CD4-positive, alpha-beta T cell treated with Interleukin-4 for 1 hour (primary cell): ENCODE data around the gene PKP4.
"Not testable (repeated sequence)": the region's sequence is repeated elsewhere in the genome, so short reads cannot be mapped to it uniquely, and the experiment has no call there.

ENCODE experiments used
- DNase-seq, 2 donors: peaks; one replicate each; pipeline ENCODE4 v3.0.0-alpha.2; 2020 to 2022

The PKP4 gene

DNA sequence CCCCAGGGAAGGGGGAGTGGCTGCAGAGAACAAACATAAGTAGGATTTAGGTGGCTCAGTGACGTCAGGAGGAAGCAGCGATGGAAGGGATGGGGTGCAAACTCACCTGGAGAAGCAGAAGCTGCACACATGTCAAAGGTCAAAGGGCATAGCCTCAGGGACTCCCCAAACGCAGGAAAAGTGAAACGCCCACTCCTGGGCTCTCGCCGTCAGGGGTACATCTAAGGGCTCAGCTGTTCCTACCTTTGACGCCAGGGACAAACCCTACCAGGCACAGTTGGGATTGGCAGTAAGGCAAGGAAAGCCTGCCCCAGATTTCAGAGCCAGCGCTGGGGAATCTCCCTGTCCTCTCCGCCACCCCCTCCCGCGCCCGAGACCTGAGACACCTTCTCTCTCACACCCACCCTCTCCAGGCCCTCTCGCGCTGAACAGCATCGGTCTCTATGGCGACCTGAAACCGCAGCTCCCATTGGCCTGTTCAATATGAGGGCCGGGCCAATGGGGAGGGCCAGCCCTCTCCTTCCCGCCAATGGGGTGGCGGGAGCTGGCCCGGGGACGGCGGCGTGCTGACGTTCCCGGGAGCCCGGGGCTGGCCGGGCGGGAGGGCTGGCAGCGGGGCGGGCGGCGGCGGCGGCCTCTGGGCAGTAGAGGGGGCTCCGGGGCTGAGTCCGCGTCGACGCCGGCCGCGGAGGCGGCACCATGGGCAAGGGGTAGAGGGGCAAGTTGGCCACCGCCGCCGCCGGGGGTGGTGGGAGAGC is at the start of gene PKP4, which contains the start of gene CCDC148:
PKP4 (plus strand) TSS at position 644 of the 758 bp plus-strand sequence. CDS start 76,233 bp downstream, outside the sequence.
CCDC148 (minus strand) TSS at position 445 of the 758 bp plus-strand sequence; CDS start at position 131, 314 bp downstream.
- peak; percentile 92 to 93 for DNase-seq

DNA sequence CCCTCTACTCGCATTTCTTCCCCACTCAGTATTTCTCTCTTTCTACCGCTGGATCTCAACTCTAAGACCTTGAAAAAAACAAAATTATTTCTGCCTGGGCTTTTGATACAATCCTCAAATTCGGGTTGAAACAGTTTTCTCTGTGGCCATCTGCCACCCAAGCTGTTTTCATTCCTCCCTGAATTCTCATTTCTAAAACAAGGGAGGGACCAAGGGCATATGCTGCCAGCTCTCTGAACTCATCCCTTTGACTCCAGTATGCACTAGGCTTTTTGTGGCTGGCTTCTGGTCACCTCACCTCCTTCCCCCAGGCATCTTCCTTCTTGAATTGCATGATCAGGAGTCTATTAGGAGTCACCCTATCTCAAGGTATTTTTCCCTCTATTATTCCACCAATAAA is 49.7 kb upstream of the PKP4 start:
- no peak for DNase-seq

DNA sequence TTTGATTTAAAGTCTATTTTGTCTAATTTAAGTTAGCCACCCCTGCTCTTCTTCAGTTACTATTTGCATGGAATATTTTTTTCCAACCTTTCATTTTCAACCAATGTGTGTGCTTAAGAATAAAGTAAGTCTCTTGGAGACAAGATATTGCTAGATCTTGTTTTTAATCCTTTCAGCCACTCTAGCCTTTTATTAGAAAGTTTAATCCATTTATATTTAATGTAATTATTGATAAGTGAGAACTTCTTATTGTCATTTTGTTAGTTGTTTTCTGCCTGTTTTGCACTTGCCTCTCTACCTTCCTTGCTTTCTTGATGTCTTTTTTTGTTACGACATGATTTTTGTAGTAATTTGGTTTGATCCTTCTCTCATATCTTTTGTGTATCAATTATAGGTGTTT is 46.6 kb upstream of the PKP4 start:
- DNase-seq: no peak

DNA sequence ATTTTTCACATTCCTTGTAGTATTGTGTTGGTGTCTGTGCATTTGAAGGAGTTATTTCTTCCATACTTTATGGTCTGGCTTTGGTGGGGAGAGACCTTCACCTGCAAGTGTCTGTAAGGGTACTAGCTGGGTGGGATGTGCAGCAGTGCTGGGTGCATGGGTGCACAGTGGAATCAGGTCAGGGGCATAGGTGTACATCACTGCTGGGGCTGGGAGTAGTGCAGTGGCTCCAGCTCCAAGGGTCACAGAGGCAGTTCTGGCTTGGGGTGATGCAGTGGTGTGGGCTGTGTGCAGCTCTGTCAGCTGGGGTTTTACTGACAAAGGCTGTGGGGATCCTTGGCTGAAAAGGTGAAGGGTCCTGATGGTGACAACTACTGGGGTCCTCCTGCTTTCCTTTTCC is 45.0 kb upstream of the PKP4 start:
- DNase-seq: no peak

GRCh38 chr2:158412206-158412605 is 44.5 kb upstream of the PKP4 start:
- no peak for DNase-seq

DNA sequence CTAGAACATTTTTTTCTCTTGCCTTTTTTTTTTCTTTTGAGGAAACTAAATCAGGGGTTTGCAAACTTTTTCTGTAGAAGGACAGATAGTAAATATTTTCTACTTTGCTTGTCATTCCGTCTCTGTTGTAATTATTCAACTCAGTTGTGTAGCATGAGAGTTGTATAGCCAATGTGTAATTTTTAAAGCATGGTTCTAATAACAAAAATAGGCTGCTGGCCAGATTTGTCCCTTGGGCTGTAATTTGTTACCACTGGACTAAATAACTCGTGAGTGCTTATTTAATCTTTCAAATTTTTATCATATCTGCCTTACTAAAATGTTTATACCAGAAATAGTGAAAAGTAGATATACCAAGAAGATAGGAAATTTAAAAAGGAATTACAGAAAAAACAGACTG is 43.2 kb upstream of the PKP4 start:
- no peak for DNase-seq

GRCh38 chr2:158414538-158414937 is 42.2 kb upstream of the PKP4 start:
- no peak for DNase-seq

- DNase-seq: no peak
Measured at GRCh38 chr2:158432117-158432516, 24.6 kb upstream of the PKP4 start.

- not testable (repeated sequence) for DNase-seq
Measured at GRCh38 chr2:158433716-158434115, 23.0 kb upstream of the PKP4 start.

DNA sequence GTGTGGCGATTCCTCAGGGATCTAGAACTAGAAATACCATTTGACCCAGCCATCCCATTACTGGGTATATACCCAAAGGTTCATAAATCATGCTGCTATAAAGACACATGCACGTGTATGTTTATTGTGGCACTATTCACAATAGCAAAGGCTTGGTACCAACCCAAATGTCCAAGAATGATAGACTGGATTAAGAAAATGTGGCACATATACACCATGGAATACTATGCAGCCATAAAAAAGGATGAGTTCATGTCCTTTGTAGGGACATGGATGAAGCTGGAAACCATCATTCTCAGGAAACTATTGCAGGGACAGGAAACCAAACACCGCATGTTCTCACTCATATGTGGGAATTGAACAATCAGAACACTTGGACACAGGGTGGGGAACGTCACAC is 17.7 kb upstream of the PKP4 start:
- DNase-seq: not testable (repeated sequence)

DNA sequence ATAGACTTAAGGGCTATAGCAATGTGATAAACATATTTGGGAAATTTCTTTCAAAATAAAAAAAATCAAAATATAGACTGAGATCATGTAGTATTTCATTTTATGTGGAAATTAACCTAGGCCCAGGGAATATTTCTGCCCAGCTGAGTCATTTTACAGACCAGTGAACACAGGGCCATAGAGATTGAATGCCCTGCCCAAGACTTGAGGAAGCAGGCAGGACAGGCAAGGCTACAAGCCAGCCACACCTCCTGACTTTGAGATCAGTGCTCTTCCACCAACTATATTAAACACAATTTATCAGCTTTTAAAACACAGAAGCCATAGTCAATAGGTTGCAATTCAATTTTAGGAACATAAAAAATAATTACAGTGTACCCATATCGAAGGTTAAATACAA is 13.1 kb upstream of the PKP4 start:
- DNase-seq: no peak

- DNase-seq: peak; percentile 35 to 50
Measured at GRCh38 chr2:158457092-158457825, 507 bp downstream of the PKP4 start.

GRCh38 chr2:158457826-158458616 is 1.3 kb downstream of the PKP4 start:
- peak; percentile 50 to 66 for DNase-seq

- no peak for DNase-seq
Measured at GRCh38 chr2:158458617-158458920, 1.8 kb downstream of the PKP4 start.

GRCh38 chr2:158459161-158460003 is 2.6 kb downstream of the PKP4 start:
- DNase-seq: no peak

GRCh38 chr2:158460632-158461297 is 4.0 kb downstream of the PKP4 start:
- DNase-seq: no peak

GRCh38 chr2:158463496-158464095 is 6.8 kb downstream of the PKP4 start:
- DNase-seq: no peak

DNA sequence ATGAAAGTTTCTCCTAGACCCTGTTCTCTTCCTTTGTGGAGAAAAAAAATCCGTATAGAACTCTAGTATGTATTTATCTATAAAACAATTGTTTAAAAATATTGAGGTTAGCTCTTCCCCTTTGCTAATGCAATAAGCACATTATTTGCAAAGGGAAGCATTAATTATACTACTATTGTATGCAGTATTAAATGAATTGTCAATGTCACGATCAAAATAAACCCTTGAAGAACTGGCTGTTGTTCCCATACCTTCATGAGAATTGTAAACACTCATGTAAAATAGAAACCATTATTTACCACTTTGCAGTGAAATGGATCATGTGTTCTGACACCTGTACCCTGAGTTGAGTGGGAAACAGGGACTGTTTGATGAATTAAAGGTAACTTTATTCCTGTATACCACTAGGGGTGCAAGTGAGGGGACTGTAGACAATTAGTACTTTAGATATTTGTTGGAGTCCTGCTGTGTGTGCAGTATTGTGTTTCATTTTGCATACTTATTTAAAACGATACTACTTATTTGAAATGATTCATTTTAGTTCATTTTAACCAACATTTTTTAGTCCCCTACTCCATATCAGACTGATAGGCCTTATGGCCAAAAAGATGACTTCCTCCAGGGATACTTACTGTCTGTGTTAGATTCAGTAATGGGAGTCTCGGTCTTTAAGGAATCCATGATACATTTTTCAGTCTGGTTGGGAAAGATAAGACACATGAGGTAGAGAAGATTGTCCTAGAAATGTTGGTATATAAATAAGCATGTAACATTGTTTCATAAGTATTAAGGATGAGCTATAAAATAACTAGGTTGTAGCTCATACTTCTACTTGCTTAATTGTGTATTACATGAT is 7.9 kb downstream of the PKP4 start:
- peak in 1 of 2 donors; percentile 48 for DNase-seq

DNA sequence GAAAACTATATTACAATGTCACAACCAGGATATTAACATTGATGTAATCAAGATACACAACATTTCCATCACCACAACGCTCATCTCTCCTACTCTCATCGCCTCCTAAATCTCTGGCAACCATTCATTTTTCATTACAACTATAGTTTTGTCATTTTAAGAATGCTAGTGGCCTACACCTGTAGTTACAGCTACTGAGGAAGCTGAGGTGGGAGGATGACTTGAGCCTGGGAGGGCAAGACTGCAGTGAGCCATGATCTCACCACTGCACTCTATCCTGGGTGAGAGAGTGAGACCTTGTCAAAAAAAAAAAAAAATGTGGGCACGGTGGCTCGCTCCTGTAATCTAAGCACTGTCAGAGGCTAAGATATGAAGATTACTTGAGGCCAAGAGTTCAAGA is 10.5 kb downstream of the PKP4 start:
- no peak for DNase-seq

- DNase-seq: not testable (repeated sequence)
Measured at GRCh38 chr2:158472829-158473228, 16.1 kb downstream of the PKP4 start.

- not testable (repeated sequence) for DNase-seq
Measured at GRCh38 chr2:158473300-158473699, 16.5 kb downstream of the PKP4 start.
